GM18858 (cell line): ENCODE measurements around the gene DNAJB8.

ENCODE experiments used
- ATAC-seq: cut with Tn5 transposase; IDR thresholded peaks from one replicate; pipeline ENCODE4 v1.9.1; 2021; ENCODE audit not compliant: unreplicated experiment

Gene DNAJB8

GRCh38 chr3:128415200-128415772, 51.4 kb downstream of the DNAJB8 start:
- ATAC-seq, result no peak

- ATAC-seq, result no peak
Measured at GRCh38 chr3:128413413-128414205, 53.1 kb downstream of the DNAJB8 start.

- no peak for ATAC-seq
Measured at GRCh38 chr3:128413003-128413370, 53.7 kb downstream of the DNAJB8 start.
